H1 (cell line): ENCODE measurements around the gene PGK1. TPM values are rescaled to one million over a fixed set of nuclear protein-coding genes. Genes with fewer than 3 reads are reported as not detected.
"Not testable (repeated sequence)": the region's sequence is repeated elsewhere in the genome, so short reads cannot be mapped to it uniquely, and the experiment has no call there.

Experiments
- CTCF ChIA-PET: fragments of 300-600 bp; sonication (Branson Sonifier 250); formaldehyde crosslinking; loops from one replicate; lab custom pipeline; 2021; ENCODE audit not compliant: partially characterized antibody; lab: Charles Lee
- POLR2A ChIA-PET: fragments of 300-600 bp; sonication (Branson Sonifier 250); formaldehyde crosslinking; loops from one replicate; lab custom pipeline; 2021; ENCODE audit warnings: inconsistent platforms; ENCODE audit not compliant: partially characterized antibody; lab: Charles Lee
- DNase-seq, 2 experiments: peaks; one replicate each; pipeline versions ENCODE4 v3.0.0 to v3.0.0-alpha.2; 2010 to 2022; ENCODE audit warnings: low spot score in 2 of 2, low read depth in 1 of 2, mixed read lengths in 1 of 2
- FAIRE-seq: peaks from 2 replicates; lab custom pipeline; 2011; peaks lifted over from hg19 to GRCh38; lab: Jason Lieb, UNC
- H2AFZ ChIP-seq: 2 replicates; pipeline ENCODE4 v1.8.1; 2012; ENCODE audit warnings: low read length, inconsistent platforms
- H2AK5ac ChIP-seq: 2 replicates; pipeline ENCODE4 v1.6.1; 2013; ENCODE audit warnings: low read depth, low read length
- H2BK120ac ChIP-seq: replicated peaks from 2 replicates; pipeline ENCODE3; 2013; ENCODE audit warnings: low read depth, low read length, inconsistent platforms
- H2BK12ac ChIP-seq: 2 replicates; pipeline ENCODE4 v1.6.1; 2013; ENCODE audit warnings: low read depth, low read length
- H2BK15ac ChIP-seq: 2 replicates; pipeline ENCODE4 v1.6.1; 2013; ENCODE audit warnings: low read length
- H2BK20ac ChIP-seq: 2 replicates; pipeline ENCODE4 v1.6.1; 2013; ENCODE audit warnings: low read length
- H2BK5ac ChIP-seq: 2 replicates; pipeline ENCODE4 v1.6.1; 2013; ENCODE audit warnings: low read depth, low read length
- H3K14ac ChIP-seq: 2 replicates; pipeline ENCODE4 v1.6.1; 2013; ENCODE audit warnings: inconsistent platforms; ENCODE audit not compliant: insufficient read length
- H3K18ac ChIP-seq: 2 replicates; pipeline ENCODE4 v1.6.1; 2013; ENCODE audit warnings: low read length; ENCODE audit errors: extremely low read depth
- H3K23ac ChIP-seq: 2 replicates; pipeline ENCODE4 v1.6.1; 2013; ENCODE audit warnings: inconsistent platforms; ENCODE audit not compliant: insufficient read length
- H3K23me2 ChIP-seq: 2 replicates; pipeline ENCODE4 v1.6.1; 2013; ENCODE audit warnings: low read depth, low read length
- H3K27ac ChIP-seq: 2 replicates; pipeline ENCODE4 v1.6.1; 2011; ENCODE audit warnings: low read depth, low read length, inconsistent platforms
- H3K27me3 ChIP-seq, 4 experiments: replicated peaks in 1 of 4; 1 replicate in 1 of 4; 2 replicates in 3 of 4; pipeline versions ENCODE4 v1.6.1 to v1.8.1; 2011 to 2013; ENCODE audit warnings: low read length in 3 of 4, mild to moderate bottlenecking in 3 of 4, inconsistent platforms in 2 of 4, mixed read lengths in 2 of 4, moderate library complexity in 1 of 4; ENCODE audit not compliant: control insufficient read depth in 3 of 4, insufficient read depth in 3 of 4; ENCODE audit errors: extremely low read depth in 1 of 4
- H3K36me3 ChIP-seq, 4 experiments: 2 replicates each; pipeline versions ENCODE4 v1.6.1 to v1.8.1; 2011 to 2013; ENCODE audit warnings: mild to moderate bottlenecking in 4 of 4, low read length in 3 of 4, moderate library complexity in 2 of 4, control low read depth in 1 of 4, inconsistent platforms in 1 of 4; ENCODE audit not compliant: insufficient read depth in 4 of 4, control insufficient read depth in 2 of 4
- H3K4ac ChIP-seq: replicated peaks from 2 replicates; pipeline ENCODE3; 2013; ENCODE audit warnings: low read length, low read depth, mixed read lengths, inconsistent platforms; ENCODE audit not compliant: insufficient read length
- H3K4me1 ChIP-seq, 4 experiments: replicated peaks in 1 of 4; 1 replicate in 1 of 4; 2 replicates in 3 of 4; pipeline versions ENCODE4 v1.6.1 to v1.8.1; 2011 to 2013; ENCODE audit warnings: low read length in 3 of 4, inconsistent platforms in 2 of 4, mixed read lengths in 1 of 4; ENCODE audit not compliant: insufficient read depth in 4 of 4, control insufficient read depth in 3 of 4
- H3K4me2 ChIP-seq, 2 experiments: 2 replicates each; pipeline versions ENCODE4 v1.6.1 to v1.8.1; 2011 to 2013; ENCODE audit warnings: low read depth in 2 of 2, low read length in 2 of 2, control low read depth in 1 of 2, inconsistent platforms in 1 of 2, mild to moderate bottlenecking in 1 of 2; ENCODE audit not compliant: insufficient read depth in 1 of 2
- H3K4me3 ChIP-seq, 4 experiments: fragments of 200-600, 300-600 bp in 1 of 4; sonication (generic), shearing (Covaris generic), sonication (Bioruptor Twin) in 1 of 4; 2 replicates each; pipeline versions ENCODE4 v1.5.1 to v1.8.1; 2011 to 2016; ENCODE audit warnings: low read length in 4 of 4, low read depth in 3 of 4, control low read depth in 2 of 4, inconsistent platforms in 2 of 4, mild to moderate bottlenecking in 2 of 4, mixed read lengths in 1 of 4, moderate library complexity in 1 of 4; ENCODE audit not compliant: insufficient read depth in 2 of 4; ENCODE audit errors: extremely low read depth in 1 of 4
- H3K56ac ChIP-seq: replicated peaks from 2 replicates; pipeline ENCODE3; 2013; ENCODE audit warnings: low read depth, mild to moderate bottlenecking, mixed read lengths, low read length, inconsistent platforms; ENCODE audit not compliant: insufficient read length
- H3K79me1 ChIP-seq: 2 replicates; pipeline ENCODE4 v1.6.1; 2013; ENCODE audit warnings: low read depth, low read length, control low read depth
- H3K79me2 ChIP-seq, 2 experiments: 2 replicates each; pipeline versions ENCODE4 v1.6.1 to v1.8.1; 2012 to 2013; ENCODE audit warnings: low read length in 2 of 2, mild to moderate bottlenecking in 2 of 2, inconsistent platforms in 1 of 2; ENCODE audit not compliant: insufficient read depth in 2 of 2, control insufficient read depth in 1 of 2
- H3K9ac ChIP-seq, 4 experiments: replicated peaks in 1 of 4; 1 replicate in 1 of 4; 2 replicates in 3 of 4; pipeline versions ENCODE4 v1.6.1 to v1.8.1; 2011 to 2013; ENCODE audit warnings: low read depth in 3 of 4, low read length in 3 of 4, control low read depth in 2 of 4, mild to moderate bottlenecking in 2 of 4, moderate library complexity in 2 of 4, inconsistent platforms in 1 of 4; ENCODE audit errors: extremely low read depth in 1 of 4
- H3K9me3 ChIP-seq, 2 experiments: 2 replicates each; pipeline versions ENCODE4 v1.6.1 to v1.8.1; 2012 to 2013; ENCODE audit warnings: mild to moderate bottlenecking in 2 of 2, moderate library complexity in 2 of 2, control low read depth in 1 of 2, inconsistent platforms in 1 of 2, low read depth in 1 of 2, low read length in 1 of 2, mixed read lengths in 1 of 2; ENCODE audit not compliant: insufficient read depth in 2 of 2
- H4K20me1 ChIP-seq, 2 experiments: replicated peaks in 1 of 2; 2 replicates each; pipeline versions ENCODE3 to v1.8.1; 2011 to 2013; ENCODE audit warnings: inconsistent platforms in 2 of 2, low read length in 2 of 2, mild to moderate bottlenecking in 1 of 2; ENCODE audit not compliant: insufficient read depth in 2 of 2, control insufficient read depth in 1 of 2
- H4K5ac ChIP-seq: 2 replicates; pipeline ENCODE4 v1.6.1; 2013; ENCODE audit warnings: low read length, low read depth, mixed read lengths, inconsistent platforms; ENCODE audit not compliant: insufficient read length
- H4K8ac ChIP-seq: 2 replicates; pipeline ENCODE4 v1.8.0; 2013; ENCODE audit warnings: mild to moderate bottlenecking, moderate library complexity, low read length, inconsistent platforms; ENCODE audit not compliant: insufficient read depth; ENCODE audit errors: extremely low read depth
- H4K91ac ChIP-seq: replicated peaks from 2 replicates; pipeline ENCODE3; 2013; ENCODE audit warnings: low read length, mixed read lengths, inconsistent platforms; ENCODE audit not compliant: insufficient read length
- ASH2L ChIP-seq: fragments of 200-600, 300-600 bp; sonication (generic); IDR thresholded peaks from one replicate; pipeline ENCODE4 v1.7.1; 2017; ENCODE audit warnings: low read length
- EZH2 ChIP-seq: fragments of 200-600 bp; sonication (generic); IDR thresholded peaks from 2 replicates; pipeline ENCODE4 v1.7.1; 2012; ENCODE audit warnings: low read depth, mild to moderate bottlenecking, moderate library complexity, low read length, inconsistent platforms; ENCODE audit not compliant: severe bottlenecking
- GABPA ChIP-seq: IDR thresholded peaks from 2 replicates; pipeline ENCODE4 v1.6.1; 2011; ENCODE audit warnings: mild to moderate bottlenecking, low read length, moderate library complexity, borderline replicate concordance; ENCODE audit not compliant: insufficient read depth
- HDAC2 ChIP-seq, 2 experiments: fragments of 300-600 bp in 1 of 2; sonication (generic) in 1 of 2; IDR thresholded peaks; 2 replicates each; pipeline ENCODE4 v1.6.1; 2011 to 2012; ENCODE audit warnings: low read depth in 2 of 2, low read length in 2 of 2, mild to moderate bottlenecking in 2 of 2, moderate library complexity in 2 of 2, borderline replicate concordance in 1 of 2, inconsistent platforms in 1 of 2
- HDAC6 ChIP-seq: IDR thresholded peaks from one replicate; pipeline ENCODE4 v1.7.1; 2012; ENCODE audit warnings: low read depth, mild to moderate bottlenecking, inconsistent platforms, low read length, moderate library complexity
- KDM5A ChIP-seq: fragments of 200-600 bp; IDR thresholded peaks from 2 replicates; pipeline ENCODE4 v1.7.1; 2012; ENCODE audit warnings: mild to moderate bottlenecking, low read length, inconsistent platforms, mixed read lengths
- RNF2 ChIP-seq: fragments of 200-900, 300-1000 bp; sonication (generic); IDR thresholded peaks from 2 replicates; pipeline ENCODE4 v1.7.1; 2016; ENCODE audit warnings: borderline replicate concordance, low read depth, mild to moderate bottlenecking, antibody characterized with exemption, low read length; ENCODE audit not compliant: poor library complexity, severe bottlenecking; ENCODE audit errors: missing control alignments
- SIX5 ChIP-seq: IDR thresholded peaks from 2 replicates; pipeline ENCODE4 v1.6.1; 2011; ENCODE audit warnings: mild to moderate bottlenecking, low read depth, low read length
- SUZ12 ChIP-seq: fragments of 200-600 bp; sonication (generic); IDR thresholded peaks from 2 replicates; pipeline ENCODE4 v1.6.1; 2012; ENCODE audit warnings: mild to moderate bottlenecking, inconsistent platforms, low read length, moderate library complexity, mixed read lengths
- USF2 ChIP-seq: IDR thresholded peaks from 2 replicates; pipeline ENCODE4 v1.6.1; 2011; ENCODE audit warnings: low read length, improper control_type of control experiment
- whole genome bisulfite sequencing, 2 experiments: shearing (Covaris generic) in 1 of 2; methylation state at CpG; one replicate each; pipeline versions ENCODE4 v1.1.6 to v1.1.7; 2013 to 2015; ENCODE audit warnings: low lambda C conversion rate in 2 of 2, mixed read lengths in 2 of 2, inconsistent platforms in 1 of 2, low coverage in 1 of 2, missing lambda C conversion rate in 1 of 2; ENCODE audit not compliant: insufficient replicate concordance in 2 of 2, insufficient coverage in 1 of 2, insufficient read length in 1 of 2; ENCODE audit errors: extremely low coverage in 1 of 2, missing lambda C conversion rate in 1 of 2; 5-methylcytosine and 5-hydroxymethylcytosine counted together
- polyA plus RNA-seq, 7 experiments: library from polyadenylated mRNA; depleted of rRNA in 3 of 7; stranded (reverse) in 5 of 7; unstranded in 2 of 7; fragments of >200 nt in 5 of 7; fragments of 200-250 nt in 2 of 7; gene quantifications; 1 replicate in 5 of 7; 2 replicates in 1 of 7; 4 replicates in 1 of 7; pipeline versions ENCODE4 v1.2.1 to v1.2.3, GENCODE V29; 2011 to 2013; ENCODE audit warnings: missing spikeins in 2 of 7, mixed read lengths in 2 of 7
- total RNA-seq: library from RNA; stranded (reverse); fragmentation: NEBNext Ultra II Directional; extraction: Animal tissue kit (Norgen Biotek cat#: 25700); gene quantifications from 2 replicates; pipeline ENCODE4 v1.2.1, GENCODE V29; 2021

The PGK1 gene
- total and polyA plus RNA-seq, 2 of the 8 experiments (the other 6 are each of a cell fraction or from before 2014, with no cell fraction given), result 328 to 427 TPM

GRCh38 chrX:78075787-78076389 is 28.2 kb upstream of the PGK1 start (continued):
- no peak for TF ChIP-seq HDAC6
- no peak for TF ChIP-seq RNF2
- no peak for TF ChIP-seq ASH2L
- TF ChIP-seq GABPA, result no peak
- no peak for TF ChIP-seq SIX5
- TF ChIP-seq USF2, result no peak
- no peak for TF ChIP-seq SUZ12
- TF ChIP-seq KDM5A, result no peak
- no peak for TF ChIP-seq HDAC2 (IDR thresholded peaks at IDR 0.05; ENCODE audit: borderline replicate concordance in 1 of 2, low read depth in 2 of 2, low read length in 2 of 2)
- TF ChIP-seq EZH2, result no peak
- TF ChIP-seq, all 59 proteins: peak for 0

- H3K4me2 ChIP-seq, H2BK15ac ChIP-seq, POLR2A ChIA-PET, H4K20me1 ChIP-seq, H3K36me3 ChIP-seq, H2BK20ac ChIP-seq, H2BK12ac ChIP-seq, H2BK120ac ChIP-seq, H3K23ac ChIP-seq, H2BK5ac ChIP-seq, H4K8ac ChIP-seq, H3K79me1 ChIP-seq, H3K9me3 ChIP-seq, CTCF ChIA-PET, H3K18ac ChIP-seq, H3K56ac ChIP-seq, FAIRE-seq, H2AFZ ChIP-seq, H3K79me2 ChIP-seq, DNase-seq, H3K4me1 ChIP-seq, H2AK5ac ChIP-seq, H3K27me3 ChIP-seq, H3K14ac ChIP-seq, H3K4me3 ChIP-seq, H3K9ac ChIP-seq, H4K91ac ChIP-seq, H3K4ac ChIP-seq, H3K23me2 ChIP-seq, H3K27ac ChIP-seq, H4K5ac ChIP-seq: not testable (repeated sequence)
- WGBS, 2 experiments, result 93% methylated on average over 6 of the region's 6 CpGs; no CpG with 5 or more reads in 1 of the 2 experiments
Observed at GRCh38 chrX:78081413-78081812, 22.6 kb upstream of the PGK1 start.
